ENCODE data around the gene SNED1.

- TF ChIP-seq POLR2AphosphoS5 (IDR thresholded peaks at IDR 0.05; ENCODE audit: low read depth) (no peak), CTCF (IDR thresholded peaks at IDR 0.05; ENCODE audit: insufficient read depth, low read length) (no peak), REST (IDR thresholded peaks at IDR 0.05; ENCODE audit: insufficient replicate concordance, low read depth) (no peak), GABPA (IDR thresholded peaks at IDR 0.05; ENCODE audit: low read depth) (no peak)
Observed at GRCh38 chr2:240992572-240993291, 5.7 kb upstream of the SNED1 start.
